AG10803 (cell line): Measurements from ENCODE around the gene MCM8.

Source experiments
- DNase-seq: peaks from one replicate; pipeline ENCODE4 v3.0.0; 2010; ENCODE audit warnings: low read depth
- H3K4me3 ChIP-seq: 2 replicates; pipeline ENCODE4 v1.5.1; 2011; ENCODE audit warnings: mild to moderate bottlenecking, low read length, control low read depth
- CTCF ChIP-seq: conservative IDR thresholded peaks from 2 replicates; pipeline ENCODE4 v1.5.1; 2011; ENCODE audit warnings: mild to moderate bottlenecking, low read length, control low read depth, inconsistent platforms

The MCM8 gene

GRCh38 chr20:5918856-5919625 lies 31.4 kb upstream of the MCM8 start:
- DNase-seq = peak; percentile 16
- H3K4me3 ChIP-seq = no peak overlapping the region
- TF ChIP-seq CTCF = no peak

- no peak for TF ChIP-seq CTCF
- no peak overlapping the region for H3K4me3 ChIP-seq
- DNase-seq = no peak
Observed at GRCh38 chr20:5919626-5920544, 30.6 kb upstream of the MCM8 start.

GRCh38 chr20:5920581-5920980 lies 29.9 kb upstream of the MCM8 start:
- H3K4me3 ChIP-seq = no peak overlapping the region
- no peak for TF ChIP-seq CTCF
- no peak for DNase-seq

GRCh38 chr20:5923493-5923892 lies 27.0 kb upstream of the MCM8 start:
- TF ChIP-seq CTCF = no peak
- DNase-seq = no peak
- H3K4me3 ChIP-seq = no peak overlapping the region

GRCh38 chr20:5925551-5925950 lies 24.9 kb upstream of the MCM8 start:
- no peak for DNase-seq
- no peak for TF ChIP-seq CTCF
- H3K4me3 ChIP-seq = no peak overlapping the region

GRCh38 chr20:5927749-5928462 lies 22.5 kb upstream of the MCM8 start:
- H3K4me3 ChIP-seq = no peak overlapping the region
- TF ChIP-seq CTCF = no peak
- DNase-seq = no peak
